M059J (cell line): ENCODE results near the gene TMCC1. TPM values are rescaled to one million over a fixed set of nuclear protein-coding genes. Genes with fewer than 3 reads are reported as not detected.
"Not testable (repeated sequence)": the region's sequence is repeated elsewhere in the genome, so short reads cannot be mapped to it uniquely, and the experiment has no call there.

Source experiments
- DNase-seq: peaks from one replicate; pipeline ENCODE4 v3.0.0-alpha.2; 2012; ENCODE audit warnings: low read depth
- total RNA-seq: library from RNA; depleted of rRNA; stranded (reverse); fragments of >200 nt; shearing (Covaris generic); gene quantifications from 2 replicates; pipeline ENCODE4 v1.2.3, GENCODE V29; 2014

TMCC1 gene
- total RNA-seq, 1 experiment from 2014 or later: 10.1 TPM

- DNase-seq: no peak
These were observed 119.5 kb downstream of the TMCC1 start for GRCh38 chr3:129773691-129774663.

- DNase-seq: no peak
These were observed 122.9 kb downstream of the TMCC1 start for GRCh38 chr3:129770604-129771003.

GRCh38 chr3:129769616-129770015 is 123.9 kb downstream of the TMCC1 start:
- no peak for DNase-seq

- no peak for DNase-seq
These were observed 124.8 kb downstream of the TMCC1 start for GRCh38 chr3:129768728-129769127.

GRCh38 chr3:129766135-129766534 is 127.4 kb downstream of the TMCC1 start:
- DNase-seq: no peak

- DNase-seq: no peak
These were observed 129.4 kb downstream of the TMCC1 start for GRCh38 chr3:129764090-129764489.

- peak; percentile 49 for DNase-seq
These were observed 134.7 kb downstream of the TMCC1 start for GRCh38 chr3:129758785-129759320.

- no peak for DNase-seq
These were observed 135.2 kb downstream of the TMCC1 start for GRCh38 chr3:129758306-129758705.

- DNase-seq: peak; percentile 62
These were observed 136.6 kb downstream of the TMCC1 start for GRCh38 chr3:129756871-129757270.

GRCh38 chr3:129751105-129751504 is 142.4 kb downstream of the TMCC1 start:
- not testable (repeated sequence) for DNase-seq

- DNase-seq: no peak
These were observed 143.8 kb downstream of the TMCC1 start for GRCh38 chr3:129749692-129750091.

GRCh38 chr3:129747992-129748391 is 145.5 kb downstream of the TMCC1 start:
- DNase-seq: no peak

- DNase-seq: no peak
These were observed 146.4 kb downstream of the TMCC1 start for GRCh38 chr3:129747136-129747535.

- DNase-seq: no peak
These were observed 146.9 kb downstream of the TMCC1 start for GRCh38 chr3:129746629-129747028.

GRCh38 chr3:129745253-129745652 is 148.3 kb downstream of the TMCC1 start:
- no peak for DNase-seq

GRCh38 chr3:129741794-129742193 is 151.7 kb downstream of the TMCC1 start:
- DNase-seq: no peak

GRCh38 chr3:129740090-129740489 is 153.4 kb downstream of the TMCC1 start:
- DNase-seq: no peak

GRCh38 chr3:129739634-129740033 is 153.9 kb downstream of the TMCC1 start:
- DNase-seq: no peak

- DNase-seq: no peak
These were observed 155.3 kb downstream of the TMCC1 start for GRCh38 chr3:129738172-129738571.

- DNase-seq: no peak
These were observed 157.4 kb downstream of the TMCC1 start for GRCh38 chr3:129736070-129736469.

- no peak for DNase-seq
These were observed 157.9 kb downstream of the TMCC1 start for GRCh38 chr3:129735638-129736037.

GRCh38 chr3:129734449-129734848 is 159.1 kb downstream of the TMCC1 start:
- no peak for DNase-seq

GRCh38 chr3:129732200-129732876 is 161.2 kb downstream of the TMCC1 start:
- DNase-seq: peak; percentile 34
